OCI-LY7 (cell line): ENCODE measurements around the gene SIK2.

Source experiments
- CTCF ChIP-seq: fragments of 200-600 bp; sonication (generic); conservative IDR thresholded peaks from 2 replicates; pipeline ENCODE4 v1.5.1; 2014; ENCODE audit warnings: mild to moderate bottlenecking, antibody characterized with exemption, low read length, moderate library complexity, mixed read lengths
- EZH2phosphoT487 ChIP-seq: fragments of 200-600 bp; sonication (generic); IDR thresholded peaks from 2 replicates; pipeline ENCODE4 v1.6.1; 2018; ENCODE audit warnings: low read depth, borderline replicate concordance, mild to moderate bottlenecking, mixed run types, antibody characterized with exemption, low read length, moderate library complexity, mixed read lengths

DNA sequence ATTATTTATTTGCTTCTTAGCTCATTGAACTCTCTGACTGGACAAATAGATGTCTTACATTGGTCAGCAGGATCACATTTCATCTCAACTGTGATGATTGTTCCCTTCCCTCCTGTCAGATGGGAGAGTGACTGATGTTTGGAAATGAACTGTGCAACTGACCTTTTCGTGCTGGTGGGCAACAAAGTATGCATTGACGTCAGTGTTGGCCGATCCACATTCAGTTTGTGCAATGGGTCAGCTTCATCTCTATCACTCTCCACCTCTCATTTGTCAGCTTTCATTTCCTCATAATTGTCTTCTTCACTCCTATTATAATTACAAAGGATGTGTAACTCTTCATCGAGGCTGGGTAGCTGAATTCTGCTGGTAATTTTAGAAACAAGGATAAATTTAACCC lies 92.6 kb downstream of the SIK2 start:
- TF ChIP-seq CTCF (no peak), EZH2phosphoT487 (no peak)
